SK-N-SH treated with all-trans-retinoic acid at 6 μM for 48 hours (cell line): ENCODE results near the gene NKD2.

Experiments used
- ATAC-seq: fragments of 200-7000 bp; cut with Tn5 transposase; 3 replicates; pipeline ENCODE4 v1.9.1; 2020; ENCODE audit warnings: mild to moderate bottlenecking, moderate library complexity
- BACH2 ChIP-seq: fragments of 250-450 bp; sonication (Bioruptor Pico); IDR thresholded peaks from 2 replicates; pipeline ENCODE4 v1.9.0; 2021; ENCODE audit warnings: mild to moderate bottlenecking, borderline replicate concordance
- CSDC2 ChIP-seq: fragments of 250-450 bp; sonication (Bioruptor Pico); IDR thresholded peaks from 2 replicates; pipeline ENCODE4 v1.5.0; 2020; ENCODE audit warnings: mild to moderate bottlenecking, moderate library complexity
- CSRNP3 ChIP-seq: fragments of 250-450 bp; sonication (Bioruptor Pico); IDR thresholded peaks from 2 replicates; pipeline ENCODE4 v1.5.1; 2021; ENCODE audit warnings: mild to moderate bottlenecking, moderate library complexity
- ESRRG ChIP-seq: fragments of 250-450 bp; sonication (Bioruptor Pico); IDR thresholded peaks from 2 replicates; pipeline ENCODE4 v1.6.1; 2021; ENCODE audit warnings: mild to moderate bottlenecking
- ISL1 ChIP-seq: fragments of 250-450 bp; sonication (Bioruptor Pico); IDR thresholded peaks from 2 replicates; pipeline ENCODE4 v2.1.2; 2022; ENCODE audit warnings: mild to moderate bottlenecking, moderate library complexity
- PPARA ChIP-seq: fragments of 250-450 bp; sonication (Bioruptor Pico); IDR thresholded peaks from 2 replicates; pipeline ENCODE4 v1.5.0; 2020; ENCODE audit warnings: mild to moderate bottlenecking, borderline replicate concordance
- SNAI2 ChIP-seq: fragments of 250-450 bp; sonication (Bioruptor Pico); IDR thresholded peaks from 2 replicates; pipeline ENCODE4 v1.5.0; 2020; ENCODE audit warnings: mild to moderate bottlenecking, moderate library complexity
- TCF4 ChIP-seq: fragments of 250-450 bp; sonication (Bioruptor Pico); IDR thresholded peaks from 2 replicates; pipeline ENCODE4 v1.8.0; 2021; ENCODE audit warnings: mild to moderate bottlenecking, moderate library complexity, borderline replicate concordance
- TOX ChIP-seq: fragments of 250-450 bp; sonication (Bioruptor Pico); IDR thresholded peaks from 2 replicates; pipeline ENCODE4 v1.8.0; 2021; ENCODE audit warnings: mild to moderate bottlenecking, moderate library complexity, borderline replicate concordance
- ZC3H10 ChIP-seq: fragments of 250-450 bp; sonication (Bioruptor Pico); IDR thresholded peaks from 2 replicates; pipeline ENCODE4 v1.5.1; 2021; ENCODE audit warnings: mild to moderate bottlenecking, moderate library complexity
- ZFP30 ChIP-seq: fragments of 450-650 bp; formaldehyde crosslinking; IDR thresholded peaks from 2 replicates; pipeline ENCODE4 v1.5.0; 2022; ENCODE audit warnings: mild to moderate bottlenecking, moderate library complexity
- ZNF565 ChIP-seq: fragments of 450-650 bp; formaldehyde crosslinking; conservative IDR thresholded peaks from 2 replicates; pipeline ENCODE4 v1.5.0; 2020; ENCODE audit warnings: low read depth, mild to moderate bottlenecking, moderate library complexity
- ZNF70 ChIP-seq: fragments of 450-650 bp; formaldehyde crosslinking; IDR thresholded peaks from 2 replicates; pipeline ENCODE4 v1.5.0; 2020; ENCODE audit warnings: mild to moderate bottlenecking, moderate library complexity
- ZNF8 ChIP-seq: fragments of 450-650 bp; formaldehyde crosslinking; IDR thresholded peaks from 2 replicates; pipeline ENCODE4 v1.5.0; 2020; ENCODE audit warnings: mild to moderate bottlenecking, moderate library complexity
- TF ChIP-seq, protein P1 (sequence below): fragments of 250-450 bp; sonication (Bioruptor Pico); IDR thresholded peaks from 2 replicates; pipeline ENCODE4 v1.8.0; 2021; ENCODE audit warnings: low read depth, mild to moderate bottlenecking, moderate library complexity, borderline replicate concordance
- TF ChIP-seq, protein P2 (sequence below): fragments of 250-450 bp; sonication (Bioruptor Pico); IDR thresholded peaks from 2 replicates; pipeline ENCODE4 v1.8.0; 2020; ENCODE audit warnings: mild to moderate bottlenecking, moderate library complexity, borderline replicate concordance
- TF ChIP-seq, protein P3 (sequence below): fragments of 250-450 bp; sonication (Bioruptor Pico); IDR thresholded peaks from 2 replicates; pipeline ENCODE4 v1.5.1; 2020; ENCODE audit warnings: low read depth, mild to moderate bottlenecking, moderate library complexity

NKD2 gene

GRCh38 chr5:1016476-1016875 is 7.9 kb downstream of the NKD2 start (continued):
- TF ChIP-seq, protein P1, sequence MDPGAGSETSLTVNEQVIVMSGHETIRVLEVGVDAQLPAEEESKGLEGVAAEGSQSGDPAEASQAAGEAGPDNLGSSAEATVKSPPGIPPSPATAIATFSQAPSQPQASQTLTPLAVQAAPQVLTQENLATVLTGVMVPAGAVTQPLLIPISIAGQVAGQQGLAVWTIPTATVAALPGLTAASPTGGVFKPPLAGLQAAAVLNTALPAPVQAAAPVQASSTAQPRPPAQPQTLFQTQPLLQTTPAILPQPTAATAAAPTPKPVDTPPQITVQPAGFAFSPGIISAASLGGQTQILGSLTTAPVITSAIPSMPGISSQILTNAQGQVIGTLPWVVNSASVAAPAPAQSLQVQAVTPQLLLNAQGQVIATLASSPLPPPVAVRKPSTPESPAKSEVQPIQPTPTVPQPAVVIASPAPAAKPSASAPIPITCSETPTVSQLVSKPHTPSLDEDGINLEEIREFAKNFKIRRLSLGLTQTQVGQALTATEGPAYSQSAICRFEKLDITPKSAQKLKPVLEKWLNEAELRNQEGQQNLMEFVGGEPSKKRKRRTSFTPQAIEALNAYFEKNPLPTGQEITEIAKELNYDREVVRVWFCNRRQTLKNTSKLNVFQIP (CRISPR knock-in tag): no peak
- TF ChIP-seq CSRNP3 (no peak), SNAI2 (CRISPR knock-in tag) (no peak), ISL1 (CRISPR knock-in tag) (no peak)
- TF ChIP-seq, protein P2, sequence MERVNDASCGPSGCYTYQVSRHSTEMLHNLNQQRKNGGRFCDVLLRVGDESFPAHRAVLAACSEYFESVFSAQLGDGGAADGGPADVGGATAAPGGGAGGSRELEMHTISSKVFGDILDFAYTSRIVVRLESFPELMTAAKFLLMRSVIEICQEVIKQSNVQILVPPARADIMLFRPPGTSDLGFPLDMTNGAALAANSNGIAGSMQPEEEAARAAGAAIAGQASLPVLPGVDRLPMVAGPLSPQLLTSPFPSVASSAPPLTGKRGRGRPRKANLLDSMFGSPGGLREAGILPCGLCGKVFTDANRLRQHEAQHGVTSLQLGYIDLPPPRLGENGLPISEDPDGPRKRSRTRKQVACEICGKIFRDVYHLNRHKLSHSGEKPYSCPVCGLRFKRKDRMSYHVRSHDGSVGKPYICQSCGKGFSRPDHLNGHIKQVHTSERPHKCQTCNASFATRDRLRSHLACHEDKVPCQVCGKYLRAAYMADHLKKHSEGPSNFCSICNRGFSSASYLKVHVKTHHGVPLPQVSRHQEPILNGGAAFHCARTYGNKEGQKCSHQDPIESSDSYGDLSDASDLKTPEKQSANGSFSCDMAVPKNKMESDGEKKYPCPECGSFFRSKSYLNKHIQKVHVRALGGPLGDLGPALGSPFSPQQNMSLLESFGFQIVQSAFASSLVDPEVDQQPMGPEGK (CRISPR knock-in tag): no peak

- TF ChIP-seq SNAI2 (CRISPR knock-in tag) (no peak), CSDC2 (CRISPR knock-in tag) (no peak), PPARA (no peak), ZFP30 (CRISPR knock-in tag) (no peak), ZNF8 (CRISPR knock-in tag) (no peak), ZNF565 (no peak), TOX (CRISPR knock-in tag) (no peak), ZC3H10 (CRISPR knock-in tag) (no peak), ESRRG (CRISPR knock-in tag) (no peak), ZNF70 (CRISPR knock-in tag) (no peak), TCF4 (CRISPR knock-in tag) (no peak)
- TF ChIP-seq, protein P3, sequence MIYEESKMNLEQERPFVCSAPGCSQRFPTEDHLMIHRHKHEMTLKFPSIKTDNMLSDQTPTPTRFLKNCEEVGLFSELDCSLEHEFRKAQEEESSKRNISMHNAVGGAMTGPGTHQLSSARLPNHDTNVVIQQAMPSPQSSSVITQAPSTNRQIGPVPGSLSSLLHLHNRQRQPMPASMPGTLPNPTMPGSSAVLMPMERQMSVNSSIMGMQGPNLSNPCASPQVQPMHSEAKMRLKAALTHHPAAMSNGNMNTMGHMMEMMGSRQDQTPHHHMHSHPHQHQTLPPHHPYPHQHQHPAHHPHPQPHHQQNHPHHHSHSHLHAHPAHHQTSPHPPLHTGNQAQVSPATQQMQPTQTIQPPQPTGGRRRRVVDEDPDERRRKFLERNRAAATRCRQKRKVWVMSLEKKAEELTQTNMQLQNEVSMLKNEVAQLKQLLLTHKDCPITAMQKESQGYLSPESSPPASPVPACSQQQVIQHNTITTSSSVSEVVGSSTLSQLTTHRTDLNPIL: no peak
- TF ChIP-seq, protein P2 (CRISPR knock-in tag): no peak
- TF ChIP-seq, protein P1 (CRISPR knock-in tag): no peak
- ATAC-seq: no peak; the same call in 2 of the 3 replicates
Measured at GRCh38 chr5:1017056-1017455, 8.5 kb downstream of the NKD2 start.

DNA sequence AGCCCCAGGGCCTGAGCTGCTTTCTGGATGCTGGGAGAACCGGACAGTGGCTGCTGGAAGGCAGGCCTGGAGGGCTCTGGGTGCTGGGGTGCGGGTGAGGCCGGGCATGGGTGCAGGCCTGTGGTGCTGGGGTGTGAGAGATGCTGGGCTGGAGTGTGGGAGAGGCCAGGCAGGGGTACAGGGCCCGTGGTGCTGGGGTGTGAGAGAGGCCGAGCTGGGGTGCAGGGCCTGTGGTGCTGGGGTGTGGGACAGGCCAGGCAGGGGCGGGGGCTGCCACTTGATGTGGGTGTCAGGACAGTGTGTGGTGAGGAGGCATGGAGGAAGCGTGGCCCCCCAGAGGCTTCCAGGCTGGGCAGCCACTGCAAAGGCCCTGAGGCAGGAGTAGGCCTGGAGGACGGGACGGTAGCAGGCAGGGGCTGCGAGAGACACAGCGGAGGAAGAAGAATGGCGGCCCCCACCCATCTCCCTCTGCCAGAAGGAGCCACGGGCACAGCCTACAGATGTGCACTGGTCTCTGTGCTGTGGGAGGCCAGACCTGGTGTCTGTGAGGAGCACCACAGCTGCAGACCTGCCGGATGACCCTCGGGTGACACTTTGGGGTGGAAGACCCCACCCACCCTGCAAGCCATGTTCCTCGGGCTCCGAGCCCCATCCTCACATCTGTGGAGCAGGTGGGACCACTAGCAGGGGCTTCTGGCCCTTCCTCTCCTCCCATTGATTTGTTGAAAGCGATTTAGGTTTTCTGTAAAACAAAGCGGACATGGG is 9.3 kb downstream of the NKD2 start:
- no peak for ATAC-seq
- no peak for TF ChIP-seq PPARA
- TF ChIP-seq, protein P3: no peak
- no peak for TF ChIP-seq SNAI2 (CRISPR knock-in tag)
- TF ChIP-seq BACH2 (CRISPR knock-in tag): no peak
- TF ChIP-seq CSRNP3: no peak
- no peak for TF ChIP-seq ISL1 (CRISPR knock-in tag)
